Left ventricle myocardium inferior (tissue), 1 donor: ENCODE results near the gene LEKR1. TPM values are rescaled to one million over a fixed set of nuclear protein-coding genes. Genes with fewer than 3 reads are reported as not detected.

Experiments
- DNase-seq: peaks from one replicate; pipeline ENCODE4 v3.0.0-alpha.2; 2020
- H3K27ac ChIP-seq: fragments of 200-600 bp; replicated peaks from 2 replicates; pipeline ENCODE4 v1.8.0; 2021
- H3K27me3 ChIP-seq: fragments of 200-600 bp; 2 replicates; pipeline ENCODE4 v1.8.0; 2021; ENCODE audit warnings: low read depth
- H3K36me3 ChIP-seq: fragments of 200-600 bp; 2 replicates; pipeline ENCODE4 v1.8.0; 2021
- H3K4me1 ChIP-seq: fragments of 200-600 bp; 2 replicates; pipeline ENCODE4 v1.8.0; 2021
- H3K4me3 ChIP-seq: fragments of 200-600 bp; 2 replicates; pipeline ENCODE4 v1.8.0; 2021; ENCODE audit warnings: mild to moderate bottlenecking, moderate library complexity
- H3K9me3 ChIP-seq: fragments of 200-600 bp; replicated peaks from 2 replicates; pipeline ENCODE4 v1.8.0; 2021
- CTCF ChIP-seq: fragments of 200-600 bp; IDR thresholded peaks from 2 replicates; pipeline ENCODE4 v1.8.0; 2021; ENCODE audit warnings: antibody characterized with exemption, mild to moderate bottlenecking, borderline replicate concordance
- intact Hi-C: fragments of 100-400 bp; cut with micrococcal nuclease; formaldehyde crosslinking; loops from one replicate; pipeline ENCODE4 v1.11.0; 2022
- total RNA-seq: library from RNA; stranded (reverse); fragmentation: NEBNext Ultra II Directional; extraction: Animal tissue kit (Norgen Biotek cat#: 25700); gene quantifications from one replicate; pipeline ENCODE4 v1.2.1, GENCODE V29; 2021
- donor health status: DM: no; HTN: yes; CAD: no; lungs with severe emphysema.

Gene LEKR1
- total RNA-seq, 1 donor from 2014 or later: 0.71 TPM

- intact Hi-C loops: no loop called here
- Histone ChIP-seq H3K27ac (peak overlapping the region; percentile 32), H3K27me3 (no peaks in the 10 kb centered on the region), H3K9me3 (no peaks in the 10 kb centered on the region), H3K4me1 (peaks cover 19% of the 10 kb centered on the region), H3K36me3 (no peaks in the 10 kb centered on the region), H3K4me3 (no peak overlapping the region)
- no peak for DNase-seq
- peak; percentile 23 for TF ChIP-seq CTCF
Measured at GRCh38 chr3:157077565-157077991, 251.4 kb downstream of the LEKR1 start.

- Histone ChIP-seq H3K27me3 (no peaks in the 10 kb centered on the region), H3K27ac (peak overlapping the region; percentile 32), H3K4me1 (peaks cover 19% of the 10 kb centered on the region), H3K9me3 (no peaks in the 10 kb centered on the region), H3K4me3 (no peak overlapping the region), H3K36me3 (no peaks in the 10 kb centered on the region)
- DNase-seq: no peak
- TF ChIP-seq CTCF: no peak
- intact Hi-C loops: no loop called here
Measured at GRCh38 chr3:157078131-157078810, 252.1 kb downstream of the LEKR1 start.

- no peak overlapping the region for H3K27ac ChIP-seq
- no peak overlapping the region for H3K4me3 ChIP-seq
- no peak for TF ChIP-seq CTCF
- peaks cover 19% of the 10 kb centered on the region for H3K4me1 ChIP-seq
- no peaks in the 10 kb centered on the region for H3K36me3 ChIP-seq
- no peak for DNase-seq
- intact Hi-C loops: no loop called here
- H3K9me3 ChIP-seq: no peaks in the 10 kb centered on the region
- no peaks in the 10 kb centered on the region for H3K27me3 ChIP-seq
Measured at GRCh38 chr3:157078811-157079185, 252.6 kb downstream of the LEKR1 start.

- H3K4me3 ChIP-seq: no peak overlapping the region
- DNase-seq: no peak
- peaks cover 19% of the 10 kb centered on the region for H3K4me1 ChIP-seq
- intact Hi-C loops: loop anchor here (2.0 to 10.0 kb wide), 3 partner anchors 57 to 545 kb away; no protein-coding TSS in a partner anchor
- no peak for TF ChIP-seq CTCF
- H3K27me3 ChIP-seq: no peaks in the 10 kb centered on the region
- no peaks in the 10 kb centered on the region for H3K9me3 ChIP-seq
- H3K27ac ChIP-seq: no peak overlapping the region
- H3K36me3 ChIP-seq: no peaks in the 10 kb centered on the region
Measured at GRCh38 chr3:157079676-157080369, 253.7 kb downstream of the LEKR1 start.

GRCh38 chr3:157081626-157082210 is 255.6 kb downstream of the LEKR1 start:
- TF ChIP-seq CTCF: peak; percentile 96
- no peaks in the 10 kb centered on the region for H3K9me3 ChIP-seq
- no peak overlapping the region for H3K4me3 ChIP-seq
- intact Hi-C loops: loop anchor here (2.0 to 10.0 kb wide), 3 partner anchors 55 to 547 kb away; no protein-coding TSS in a partner anchor
- peak; percentile 88 for DNase-seq
- H3K4me1 ChIP-seq: peaks cover 32% of the 10 kb centered on the region
- H3K27me3 ChIP-seq: no peaks in the 10 kb centered on the region
- H3K36me3 ChIP-seq: no peaks in the 10 kb centered on the region
- no peak overlapping the region for H3K27ac ChIP-seq
